Type B pancreatic cell (in vitro differentiated cells): ENCODE measurements around the gene LONP2. TPM values are rescaled to one million over a fixed set of nuclear protein-coding genes. Genes with fewer than 3 reads are reported as not detected.
A peak's percentile ranks its signal among the peaks of the same experiment; 100 is the strongest.

Experiments used
- DNase-seq: peaks from one replicate; pipeline ENCODE4 v3.0.0; 2021; ENCODE audit warnings: mixed read lengths; ENCODE audit not compliant: unreplicated experiment; ENCODE audit errors: extremely low spot score
- H3K27ac Mint-ChIP-seq: 2 replicates; pipeline ENCODE4 v1.8.0; 2021; ENCODE audit warnings: mild to moderate bottlenecking, mixed read lengths
- H3K27me3 Mint-ChIP-seq: 2 replicates; pipeline ENCODE4 v1.8.0; 2021; ENCODE audit warnings: mixed read lengths
- H3K36me3 Mint-ChIP-seq: 2 replicates; pipeline ENCODE4 v1.8.0; 2021; ENCODE audit warnings: mixed read lengths
- H3K4me1 Mint-ChIP-seq: one replicate; pipeline ENCODE4 v1.8.0; 2021; ENCODE audit warnings: mixed read lengths; ENCODE audit not compliant: unreplicated experiment
- H3K4me3 Mint-ChIP-seq: 2 replicates; pipeline ENCODE4 v1.8.0; 2021; ENCODE audit warnings: mild to moderate bottlenecking, mixed read lengths
- H3K9me3 Mint-ChIP-seq: 2 replicates; pipeline ENCODE4 v1.8.0; 2021; ENCODE audit warnings: mixed read lengths
- CTCF ChIP-seq: fragments of 200-600 bp; sonication (generic); conservative IDR thresholded peaks from 2 replicates; pipeline ENCODE4 v1.5.0; 2021; ENCODE audit warnings: antibody characterized with exemption, mild to moderate bottlenecking
- total RNA-seq: library from RNA; stranded (reverse); gene quantifications from 2 replicates; pipeline ENCODE4 v1.2.1, GENCODE V29; 2021; ENCODE audit warnings: low replicate concordance

The LONP2 gene
- total RNA-seq, 1 donor from 2014 or later: 65.5 TPM

- H3K4me3 Mint-ChIP-seq: no peak overlapping the region
- H3K9me3 Mint-ChIP-seq: no peaks in the 10 kb centered on the region
- TF ChIP-seq CTCF: no peak
- H3K4me1 Mint-ChIP-seq: peaks cover 21% of the 10 kb centered on the region
- no peak for DNase-seq
- H3K36me3 Mint-ChIP-seq: peaks cover 35% of the 10 kb centered on the region
- H3K27ac Mint-ChIP-seq: no peak overlapping the region
- H3K27me3 Mint-ChIP-seq: no peaks in the 10 kb centered on the region
Measured at GRCh38 chr16:48359983-48360382, 115.9 kb downstream of the LONP2 start.

GRCh38 chr16:48361012-48361411 lies 116.9 kb downstream of the LONP2 start:
- H3K36me3 Mint-ChIP-seq: peaks cover 29% of the 10 kb centered on the region
- H3K27me3 Mint-ChIP-seq: no peaks in the 10 kb centered on the region
- H3K27ac Mint-ChIP-seq: no peak overlapping the region
- no peak for TF ChIP-seq CTCF
- peaks cover 28% of the 10 kb centered on the region for H3K4me1 Mint-ChIP-seq
- H3K4me3 Mint-ChIP-seq: no peak overlapping the region
- H3K9me3 Mint-ChIP-seq: no peaks in the 10 kb centered on the region
- no peak for DNase-seq

GRCh38 chr16:48361540-48362144 lies 117.5 kb downstream of the LONP2 start:
- Mint-ChIP-seq H3K27ac (no peak overlapping the region), H3K9me3 (no peaks in the 10 kb centered on the region), H3K4me1 (peaks cover 35% of the 10 kb centered on the region), H3K27me3 (no peaks in the 10 kb centered on the region), H3K36me3 (peaks cover 26% of the 10 kb centered on the region), H3K4me3 (no peak overlapping the region)
- DNase-seq: no peak
- TF ChIP-seq CTCF: no peak

- peak overlapping the region; percentile 93 for H3K27ac Mint-ChIP-seq
- TF ChIP-seq CTCF: no peak
- DNase-seq: no peak
- H3K4me3 Mint-ChIP-seq: peak overlapping the region; percentile 87
- H3K27me3 Mint-ChIP-seq: no peaks in the 10 kb centered on the region
- peaks cover 15% of the 10 kb centered on the region for H3K36me3 Mint-ChIP-seq
- H3K4me1 Mint-ChIP-seq: peaks cover 48% of the 10 kb centered on the region
- no peaks in the 10 kb centered on the region for H3K9me3 Mint-ChIP-seq
Measured at GRCh38 chr16:48365025-48365600, 121.0 kb downstream of the LONP2 start.

- Mint-ChIP-seq H3K9me3 (no peaks in the 10 kb centered on the region), H3K4me1 (peaks cover 47% of the 10 kb centered on the region)
Measured at GRCh38 chr16:48365601-48366164, 121.6 kb downstream of the LONP2 start.

More at GRCh38 chr16:48365601-48366164, 121.6 kb downstream of the LONP2 start:
- peak overlapping the region; percentile 87 for H3K4me3 Mint-ChIP-seq
- H3K36me3 Mint-ChIP-seq: peaks cover 15% of the 10 kb centered on the region
- TF ChIP-seq CTCF: no peak
- peak; percentile 87 for DNase-seq
- H3K27me3 Mint-ChIP-seq: no peaks in the 10 kb centered on the region
- H3K27ac Mint-ChIP-seq: peak overlapping the region; percentile 94
